HepG2 (cell line): ENCODE results near the gene KLHDC4. TPM values are rescaled to one million over a fixed set of nuclear protein-coding genes. Genes with fewer than 3 reads are reported as not detected.
A peak's percentile ranks its signal among the peaks of the same experiment; 100 is the strongest.

Source experiments
- ATAC-seq: fragments of 200-7000 bp; cut with Tn5 transposase; 3 replicates; pipeline ENCODE4 v1.9.1; 2020; ENCODE audit warnings: mild to moderate bottlenecking, moderate library complexity
- BruUV-seq: library from RNA; stranded (reverse); fragments of 400-500 nt; replicated peaks from 2 replicates; lab custom pipeline; 2021; lab: Mats Ljungman, UMichigan
- CTCF ChIA-PET: fragments of 300-600 bp; formaldehyde crosslinking; extraction: SDS; loops from one replicate; lab custom pipeline; 2021; ENCODE audit warnings: low total read pairs, inconsistent platforms, low intra/inter-chr PET ratio; lab: Yijun Ruan, JAX
- POLR2A ChIA-PET: fragments of 350-600 bp; sonication (Branson Sonifier 250); formaldehyde crosslinking; loops from one replicate; lab custom pipeline; 2020; ENCODE audit warnings: antibody characterized with exemption, inconsistent platforms; lab: Yijun Ruan, JAX
- DNase-seq: peaks from one replicate; pipeline ENCODE4 v3.0.0-alpha.2; 2015; ENCODE audit warnings: low spot score
- FAIRE-seq: peaks from 3 replicates; lab custom pipeline; 2011; peaks lifted over from hg19 to GRCh38; lab: Jason Lieb, UNC
- H2AFZ ChIP-seq: one replicate; pipeline ENCODE4 v1.6.1; 2011; ENCODE audit warnings: low read length, inconsistent platforms
- H3K27ac ChIP-seq: fragments of 300-600 bp; 3 replicates; pipeline ENCODE4 v1.8.0; 2011; ENCODE audit warnings: mixed run types, mild to moderate bottlenecking, mixed read lengths, low read length, inconsistent platforms; ENCODE audit not compliant: insufficient read depth; ENCODE audit errors: extremely low read length
- H3K27me3 ChIP-seq, 2 experiments: fragments of 200-600 bp in 1 of 2; 2 replicates in 1 of 2; 3 replicates in 1 of 2; pipeline versions ENCODE4 v1.6.0 to v1.8.0; 2011; ENCODE audit warnings: low read length in 2 of 2, mild to moderate bottlenecking in 2 of 2, moderate library complexity in 2 of 2, inconsistent platforms in 1 of 2; ENCODE audit not compliant: insufficient read depth in 2 of 2, control insufficient read depth in 1 of 2
- H3K36me3 ChIP-seq, 2 experiments: fragments of 200-600 bp in 1 of 2; replicated peaks in 1 of 2; 2 replicates in 1 of 2; 3 replicates in 1 of 2; pipeline versions ENCODE4 v1.5.1 to v1.8.0; 2011; ENCODE audit warnings: low read length in 2 of 2, inconsistent platforms in 1 of 2; ENCODE audit not compliant: insufficient read depth in 2 of 2, control insufficient read depth in 1 of 2
- H3K4me1 ChIP-seq: 2 replicates; pipeline ENCODE4 v1.5.1; 2012; ENCODE audit warnings: low read length, inconsistent platforms; ENCODE audit not compliant: insufficient read depth
- H3K4me2 ChIP-seq: 2 replicates; pipeline ENCODE4 v1.6.0; 2011; ENCODE audit warnings: low read depth, low read length, inconsistent platforms
- H3K4me3 ChIP-seq, 3 experiments: fragments of 200-600 bp in 1 of 3; sonication (generic), shearing (Covaris generic) in 1 of 3; replicated peaks in 1 of 3; 2 replicates each; pipeline ENCODE4 v1.5.1; 2011 to 2016; ENCODE audit warnings: low read length in 3 of 3, inconsistent platforms in 2 of 3, low read depth in 2 of 3, mild to moderate bottlenecking in 2 of 3, control low read depth in 1 of 3, mixed read lengths in 1 of 3; ENCODE audit not compliant: insufficient read depth in 1 of 3
- H3K79me2 ChIP-seq: one replicate; pipeline ENCODE4 v1.6.1; 2011; ENCODE audit warnings: low read length, inconsistent platforms; ENCODE audit not compliant: insufficient read depth
- H3K9ac ChIP-seq: 2 replicates; pipeline ENCODE4 v1.6.0; 2011; ENCODE audit warnings: mild to moderate bottlenecking, low read depth, low read length, inconsistent platforms; ENCODE audit not compliant: insufficient read depth
- H3K9me3 ChIP-seq: 2 replicates; pipeline ENCODE4 v1.5.1; 2012; ENCODE audit warnings: mild to moderate bottlenecking, low read length
- H4K20me1 ChIP-seq: 2 replicates; pipeline ENCODE4 v1.6.0; 2011; ENCODE audit warnings: inconsistent platforms, mild to moderate bottlenecking, low read length, moderate library complexity; ENCODE audit not compliant: insufficient read depth
- AGO2 ChIP-seq: fragments of 200-400 bp; formaldehyde crosslinking; optimal IDR thresholded peaks from 2 replicates; pipeline ENCODE3; 2017; ENCODE audit warnings: mild to moderate bottlenecking, low read depth, low read length, moderate library complexity
- CENPX ChIP-seq: sonication (generic); formaldehyde crosslinking; IDR thresholded peaks from 2 replicates; pipeline ENCODE4 v1.9.0; 2021; ENCODE audit warnings: mild to moderate bottlenecking, missing genetic modification reagents, moderate library complexity
- MXD4 ChIP-seq: IDR thresholded peaks from 2 replicates; pipeline ENCODE4 v1.6.1; 2016; ENCODE audit warnings: mild to moderate bottlenecking, missing biosample characterization, missing genetic modification reagents
- RBM22 ChIP-seq: fragments of 200-400 bp; formaldehyde crosslinking; optimal IDR thresholded peaks from 2 replicates; pipeline ENCODE3; 2017; ENCODE audit warnings: mild to moderate bottlenecking, low read length, moderate library complexity
- WGBS: methylation state at CpG from one replicate; pipeline ENCODE4 v1.1.6; 2017; ENCODE audit warnings: low lambda C conversion rate; 5-methylcytosine and 5-hydroxymethylcytosine counted together
- in situ Hi-C: cut with HindIII; loops from 2 replicates; pipeline ENCODE4 v1.10.0; 2017; ENCODE audit warnings: low pct_unique_long_range_greater_than_20kb; ENCODE audit not compliant: extremely low pct_ligation_motif_present
- intact Hi-C: fragments of 100-400 bp; cut with micrococcal nuclease; formaldehyde crosslinking; loops from one replicate; pipeline ENCODE4 v1.10.0; 2022; ENCODE audit not compliant: unreplicated experiment
- polyA plus RNA-seq, 8 experiments: library from polyadenylated mRNA; depleted of rRNA in 3 of 8; stranded (reverse) in 7 of 8; unstranded in 1 of 8; fragments of >200 nt; fragmentation: Illumina TruSeq in 4 of 8; extraction: Trizol in 4 of 8; gene quantifications; 2 replicates each; pipeline versions ENCODE4 v1.2.1 to v1.2.3, GENCODE V29; 2011 to 2016; ENCODE audit warnings: low read depth in 4 of 8, missing spikeins in 1 of 8, mixed read lengths in 1 of 8; ENCODE audit not compliant: insufficient read depth in 1 of 8
- total RNA-seq, 5 experiments: library from RNA; depleted of rRNA; stranded (reverse); fragments of >200 nt; fragmentation: Illumina TruSeq; extraction: Trizol; gene quantifications; 2 replicates each; pipeline ENCODE4 v1.2.3, GENCODE V29; 2016; ENCODE audit warnings: low read depth in 1 of 5
- TF ChIP-seq, protein P1 (sequence below): sonication (generic); formaldehyde crosslinking; IDR thresholded peaks from 2 replicates; pipeline ENCODE4 v1.4.0; 2020; ENCODE audit warnings: missing genetic modification reagents

Gene KLHDC4
- total and polyA plus RNA-seq, 2 of the 13 experiments (the other 11 are each of a cell fraction or from before 2014, with no cell fraction given) = 18.7 to 31.8 TPM

DNA sequence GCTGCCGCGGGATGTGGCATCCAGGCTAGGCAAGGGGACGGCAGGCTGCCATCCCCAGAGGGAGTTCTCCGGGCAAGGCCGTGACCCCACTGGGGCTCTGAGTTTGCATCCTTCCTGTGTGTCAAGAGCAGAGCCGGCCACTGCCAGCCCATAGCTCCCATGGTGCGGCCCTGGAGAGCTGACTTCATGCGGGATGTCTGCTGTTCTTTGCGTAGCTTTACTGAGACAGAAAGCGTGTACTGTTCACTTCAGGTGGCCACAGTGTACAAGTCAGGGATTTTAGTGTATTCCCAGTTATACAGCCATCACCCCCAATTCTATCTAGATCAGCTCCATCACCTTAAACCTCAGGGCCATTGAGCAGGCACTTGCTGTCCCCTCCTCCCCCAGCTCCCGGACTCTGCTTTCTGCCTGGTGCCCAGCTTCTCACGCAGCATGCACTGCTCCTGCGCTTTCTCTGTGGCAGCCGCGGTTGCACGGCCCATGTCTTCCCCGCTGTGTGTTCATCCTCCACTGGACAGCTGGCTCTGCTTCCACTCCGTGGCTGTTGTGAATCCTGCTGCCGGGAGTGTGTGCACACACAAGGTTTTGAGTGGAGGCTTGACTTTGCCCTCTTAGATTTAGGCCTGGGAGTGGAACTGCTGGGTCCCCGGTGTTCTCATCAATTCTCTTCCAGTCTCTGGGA, 71.2 kb downstream of the KLHDC4 start (continued):
- TF ChIP-seq, protein P1, sequence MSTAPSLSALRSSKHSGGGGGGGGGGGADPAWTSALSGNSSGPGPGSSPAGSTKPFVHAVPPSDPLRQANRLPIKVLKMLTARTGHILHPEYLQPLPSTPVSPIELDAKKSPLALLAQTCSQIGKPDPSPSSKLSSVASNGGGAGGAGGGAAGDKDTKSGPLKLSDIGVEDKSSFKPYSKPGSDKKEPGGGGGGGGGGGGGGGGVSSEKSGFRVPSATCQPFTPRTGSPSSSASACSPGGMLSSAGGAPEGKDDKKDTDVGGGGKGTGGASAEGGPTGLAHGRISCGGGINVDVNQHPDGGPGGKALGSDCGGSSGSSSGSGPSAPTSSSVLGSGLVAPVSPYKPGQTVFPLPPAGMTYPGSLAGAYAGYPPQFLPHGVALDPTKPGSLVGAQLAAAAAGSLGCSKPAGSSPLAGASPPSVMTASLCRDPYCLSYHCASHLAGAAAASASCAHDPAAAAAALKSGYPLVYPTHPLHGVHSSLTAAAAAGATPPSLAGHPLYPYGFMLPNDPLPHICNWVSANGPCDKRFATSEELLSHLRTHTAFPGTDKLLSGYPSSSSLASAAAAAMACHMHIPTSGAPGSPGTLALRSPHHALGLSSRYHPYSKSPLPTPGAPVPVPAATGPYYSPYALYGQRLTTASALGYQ (CRISPR knock-in tag) = no peak
- no peak for TF ChIP-seq MXD4 (CRISPR knock-in tag)
- TF ChIP-seq, all 625 proteins: peak for 0

DNA sequence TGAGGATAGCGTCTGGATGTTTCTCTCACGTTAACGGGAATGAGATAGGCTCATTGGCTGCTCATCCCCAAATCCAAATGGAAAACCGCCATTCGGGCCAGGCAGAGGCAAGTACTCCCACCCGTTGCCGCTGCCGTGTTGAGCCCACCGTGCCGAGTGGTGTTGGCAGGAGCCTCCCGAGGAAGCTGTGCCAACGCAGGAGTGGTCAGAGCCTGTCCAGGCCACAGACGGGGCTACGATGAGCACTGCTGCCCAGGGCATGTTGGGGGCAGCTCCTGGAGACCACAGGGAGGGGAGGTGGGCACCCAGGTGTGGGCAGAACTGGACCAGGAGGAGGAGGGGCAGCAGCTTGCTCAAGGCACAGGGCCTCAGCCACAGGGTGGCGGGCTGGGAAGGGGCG, 72.0 kb downstream of the KLHDC4 start:
- Histone ChIP-seq H3K27me3 (peaks cover 6 to 35% of the 10 kb centered on the region in 2 experiments), H3K4me3 (no peak overlapping the region), H3K79me2 (no peaks in the 10 kb centered on the region), H3K9me3 (no peaks in the 10 kb centered on the region), H3K36me3 (peaks cover 13 to 16% of the 10 kb centered on the region in 2 experiments), H3K4me2 (no peak overlapping the region), H4K20me1 (peaks cover under 1% of the 10 kb centered on the region; the same call in 1 of the 2 replicates), H3K27ac (no peak overlapping the region), H3K4me1 (no peaks in the 10 kb centered on the region), H3K9ac (no peak overlapping the region), H2AFZ (no peak overlapping the region)
- no peak for DNase-seq
- ChIA-PET CTCF (no interaction called here), POLR2A (no interaction called here)
- ATAC-seq = no peak
- WGBS = 98% methylated on average over 14 of the region's 16 CpGs
- in situ Hi-C loops (no loop called here), intact Hi-C loops (no loop called here)
- no peak for FAIRE-seq
- no TSS peak for BruUV-seq
- TF ChIP-seq CENPX (CRISPR knock-in tag) (no peak), AGO2 (peak; percentile 82), RBM22 (peak; percentile 54)
